ENCODE data around the gene UGGT1. TPM values are rescaled to one million over a fixed set of nuclear protein-coding genes. Genes with fewer than 3 reads are reported as not detected.
"Not testable (repeated sequence)": the region's sequence is repeated elsewhere in the genome, so short reads cannot be mapped to it uniquely, and the experiment has no call there.

Gene UGGT1
- total and polyA plus RNA-seq, 12 donors = 6.5 to 44.0 (median 28.4) TPM

DNA sequence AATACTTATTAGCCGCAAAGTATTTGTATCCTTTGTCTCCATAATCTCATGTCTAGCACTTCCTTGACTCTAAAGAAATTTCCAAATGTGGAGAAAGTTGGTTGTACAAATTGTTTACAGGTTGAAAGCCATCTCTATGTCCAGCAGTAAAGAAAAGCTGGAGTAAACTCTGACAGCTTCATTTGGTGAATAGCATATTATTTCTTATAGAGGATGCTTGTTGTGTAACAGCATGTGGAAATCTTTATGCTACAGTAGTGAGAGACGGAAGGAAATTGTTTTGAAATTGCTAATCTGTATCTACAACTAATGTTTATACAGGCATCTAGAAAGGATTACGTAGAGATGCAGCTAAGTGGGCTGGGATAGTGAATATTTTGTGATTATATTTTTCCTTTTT, 78.5 kb downstream of the UGGT1 start:
- no peaks in the 10 kb centered on the region for H3K9me3 ChIP-seq

DNA sequence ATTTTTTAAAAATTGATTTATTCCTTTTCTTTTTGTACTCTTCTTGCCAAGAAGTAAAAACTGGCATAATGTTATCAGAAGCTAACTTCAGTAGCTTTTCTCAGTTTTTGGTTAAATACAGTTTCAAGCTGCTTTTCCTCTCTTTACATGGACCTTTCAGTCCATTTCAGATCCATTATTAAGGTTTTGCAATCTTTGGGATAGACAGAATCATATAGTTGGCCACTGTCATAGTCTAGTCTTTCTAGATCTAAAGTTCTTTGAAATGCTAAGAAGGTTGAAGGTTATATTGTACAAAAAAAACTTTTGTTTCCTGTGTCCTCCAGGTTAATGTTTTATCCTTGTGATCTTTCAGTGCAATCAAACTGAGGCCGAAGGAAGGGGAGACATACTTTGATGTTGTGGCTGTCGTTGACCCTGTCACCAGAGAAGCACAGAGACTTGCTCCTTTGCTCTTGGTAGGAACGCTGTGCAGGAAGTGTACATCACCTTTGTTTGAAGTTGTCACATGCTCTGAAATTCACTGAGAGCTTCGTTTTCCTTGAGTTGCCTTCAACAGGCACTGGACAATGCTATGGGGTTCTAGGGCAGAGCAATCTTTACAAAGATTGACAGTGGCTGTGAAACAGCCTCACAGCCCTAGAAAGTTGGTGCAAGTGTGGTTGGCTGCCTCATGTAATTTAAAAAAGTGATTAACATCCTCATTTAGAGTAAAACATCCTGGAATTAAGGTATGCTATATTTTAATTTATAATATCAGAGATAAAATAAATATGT, 79.1 kb downstream of the UGGT1 start:
- H3K27ac ChIP-seq = peak overlapping the region in 1 of 10 donors; percentile 86
- no peaks in the 10 kb centered on the region for H3K27me3 ChIP-seq
- intact Hi-C loops (cut with DNase I) = loop anchor here in 6 of 10 donors (10.0 kb wide), 4 partner anchors 65 to 145 kb away; partner anchors contain the start of gene HS6ST1 (in 2 of the 6)
- no peak overlapping the region for H3K4me3 ChIP-seq
- H3K9me3 ChIP-seq = no peaks in the 10 kb centered on the region
- H3K36me3 ChIP-seq = peaks cover 0 to 100% (median 72%) of the 10 kb centered on the region in 9 donors
- TF ChIP-seq, protein P1, sequence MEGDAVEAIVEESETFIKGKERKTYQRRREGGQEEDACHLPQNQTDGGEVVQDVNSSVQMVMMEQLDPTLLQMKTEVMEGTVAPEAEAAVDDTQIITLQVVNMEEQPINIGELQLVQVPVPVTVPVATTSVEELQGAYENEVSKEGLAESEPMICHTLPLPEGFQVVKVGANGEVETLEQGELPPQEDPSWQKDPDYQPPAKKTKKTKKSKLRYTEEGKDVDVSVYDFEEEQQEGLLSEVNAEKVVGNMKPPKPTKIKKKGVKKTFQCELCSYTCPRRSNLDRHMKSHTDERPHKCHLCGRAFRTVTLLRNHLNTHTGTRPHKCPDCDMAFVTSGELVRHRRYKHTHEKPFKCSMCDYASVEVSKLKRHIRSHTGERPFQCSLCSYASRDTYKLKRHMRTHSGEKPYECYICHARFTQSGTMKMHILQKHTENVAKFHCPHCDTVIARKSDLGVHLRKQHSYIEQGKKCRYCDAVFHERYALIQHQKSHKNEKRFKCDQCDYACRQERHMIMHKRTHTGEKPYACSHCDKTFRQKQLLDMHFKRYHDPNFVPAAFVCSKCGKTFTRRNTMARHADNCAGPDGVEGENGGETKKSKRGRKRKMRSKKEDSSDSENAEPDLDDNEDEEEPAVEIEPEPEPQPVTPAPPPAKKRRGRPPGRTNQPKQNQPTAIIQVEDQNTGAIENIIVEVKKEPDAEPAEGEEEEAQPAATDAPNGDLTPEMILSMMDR (IDR thresholded peaks at IDR 0.05) = no peak
- DNase-seq (no peak), ATAC-seq (no peak)
- WGBS, 2 donors = 63 to 75% methylated on average over 4 of the region's 4 CpGs
- peaks cover 0 to 34% (median 0%) of the 10 kb centered on the region in 9 donors for H3K4me1 ChIP-seq

More for the DNA sequence above, 78.5 kb downstream of the UGGT1 start:
- H3K27me3 ChIP-seq = no peaks in the 10 kb centered on the region
- peak in 2 of 8 donors; percentile 22 to 28 for ATAC-seq
- H3K4me1 ChIP-seq = peaks cover 0 to 34% (median 0%) of the 10 kb centered on the region in 9 donors
- intact Hi-C loops (cut with DNase I) = no loop called here
- DNase-seq = no peak
- TF ChIP-seq, protein P1 (IDR thresholded peaks at IDR 0.05) = no peak
- 81 to 85% methylated on average over 3 of the region's 3 CpGs for WGBS, 2 donors
- H3K36me3 ChIP-seq = peaks cover 0 to 100% (median 66%) of the 10 kb centered on the region in 9 donors
- no peak overlapping the region for H3K4me3 ChIP-seq
- peak overlapping the region in 2 of 10 donors; percentile 30 to 86 for H3K27ac ChIP-seq

DNA sequence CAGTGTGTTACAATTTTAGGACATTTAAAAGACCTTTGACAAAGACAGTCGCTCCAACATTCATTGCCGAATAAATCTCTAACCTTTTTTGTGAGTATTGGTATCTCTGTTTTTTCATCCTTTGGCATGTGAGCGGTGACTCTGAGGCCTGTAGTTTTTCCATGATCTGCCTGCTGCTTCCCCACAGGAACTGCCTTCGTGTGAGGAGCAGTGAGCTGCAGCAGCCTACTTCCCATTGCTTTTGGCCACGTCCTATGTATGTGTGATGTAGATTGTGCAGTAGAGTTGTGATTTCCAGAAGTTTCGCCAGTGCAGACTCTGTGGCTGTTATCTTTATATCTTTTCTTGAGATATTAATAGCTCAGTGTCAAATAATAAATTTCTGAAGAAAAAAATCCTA, 79.8 kb downstream of the UGGT1 start:
- peak overlapping the region in 1 of 10 donors; percentile 12 for H3K27ac ChIP-seq
- no peak for ATAC-seq
- intact Hi-C loops (cut with DNase I) = loop anchor here in 6 of 10 donors (10.0 kb wide), 4 partner anchors 64 to 144 kb away; partner anchors contain the start of gene HS6ST1 (in 2 of the 6)
- TF ChIP-seq, protein P1 (IDR thresholded peaks at IDR 0.05) = no peak
- no peaks in the 10 kb centered on the region for H3K27me3 ChIP-seq
- no peak for DNase-seq
- no peak overlapping the region for H3K4me3 ChIP-seq
- no peaks in the 10 kb centered on the region for H3K9me3 ChIP-seq
- 71 to 82% methylated on average over 6 of the region's 6 CpGs for WGBS, 2 donors
- peaks cover 0 to 34% (median 0%) of the 10 kb centered on the region in 9 donors for H3K4me1 ChIP-seq
- H3K36me3 ChIP-seq = peaks cover 0 to 100% (median 76%) of the 10 kb centered on the region in 9 donors

DNA sequence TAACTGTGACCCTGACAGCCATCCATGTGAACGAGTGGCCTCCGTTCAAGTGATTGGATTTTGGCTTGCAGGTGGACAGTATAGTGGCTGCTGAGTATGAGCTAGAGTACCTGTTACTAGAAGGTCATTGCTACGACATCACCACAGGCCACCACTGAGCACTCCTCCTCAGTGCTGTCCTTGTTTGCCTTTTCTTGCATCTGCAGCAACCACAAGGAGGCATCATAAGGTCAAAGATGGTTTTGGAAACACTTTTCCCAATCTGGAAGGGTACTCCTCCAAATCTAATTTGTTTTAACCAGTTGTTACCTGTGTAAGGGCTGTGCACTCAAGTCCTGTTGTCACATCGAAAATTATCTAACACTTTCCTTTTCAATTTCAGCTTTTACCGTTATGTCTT, 81.2 kb downstream of the UGGT1 start:
- Histone ChIP-seq H3K27me3 (no peaks in the 10 kb centered on the region), H3K27ac (no peak overlapping the region), H3K36me3 (peaks cover 0 to 100% (median 71%) of the 10 kb centered on the region in 9 donors), H3K9me3 (no peaks in the 10 kb centered on the region), H3K4me3 (no peak overlapping the region), H3K4me1 (peaks cover 0 to 26% (median 0%) of the 10 kb centered on the region in 9 donors)
- intact Hi-C loops (cut with DNase I) = loop anchor here in 6 of 10 donors (10.0 kb wide), 4 partner anchors 63 to 143 kb away; partner anchors contain the start of gene HS6ST1 (in 2 of the 6)
- DNase-seq = no peak
- peak in 2 of 8 donors; percentile 47 to 61 for ATAC-seq
- TF ChIP-seq, protein P1 (IDR thresholded peaks at IDR 0.05) = peak in 6 of 9 donors; percentile 21 to 49 (median 32)
- 76 to 86% methylated on average over 5 of the region's 5 CpGs for WGBS, 2 donors

DNA sequence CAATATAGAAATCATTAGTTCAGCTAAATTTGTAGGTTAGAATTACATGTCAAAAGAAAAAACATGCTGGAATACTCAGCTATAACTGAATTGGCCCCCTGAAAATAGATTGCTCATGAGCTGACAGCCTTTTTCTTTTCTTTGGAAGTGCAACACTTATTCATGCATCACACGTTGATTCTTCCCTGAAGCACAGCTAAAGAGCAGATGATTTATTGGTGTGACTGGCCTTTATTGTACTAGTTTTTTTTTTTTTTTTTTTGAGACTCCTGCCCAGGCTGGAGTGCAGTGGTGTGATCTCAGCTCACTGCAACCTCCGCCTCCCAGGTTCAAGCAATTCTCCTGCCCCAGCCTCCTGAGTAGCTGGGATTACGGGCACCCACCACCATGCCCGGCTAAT, 83.1 kb downstream of the UGGT1 start:
- not testable (repeated sequence) for H3K27me3 ChIP-seq
- intact Hi-C loops (cut with DNase I) = loop anchor here in 6 of 10 donors (10.0 kb wide), 4 partner anchors 61 to 141 kb away; partner anchors contain the start of gene HS6ST1 (in 2 of the 6)
- H3K36me3 ChIP-seq = peaks cover 0 to 100% (median 67%) of the 10 kb centered on the region in 9 donors

More for the DNA sequence above, 83.1 kb downstream of the UGGT1 start:
- WGBS, 2 donors = 91 to 94% methylated on average over 4 of the region's 4 CpGs
- H3K9me3 ChIP-seq, H3K4me3 ChIP-seq, H3K27ac ChIP-seq, ATAC-seq, DNase-seq: not testable (repeated sequence)
- H3K4me1 ChIP-seq = peaks cover 0 to 22% (median 4%) of the 10 kb centered on the region in 9 donors

Measured in heart right ventricle (tissue), 16 donors.